Measurements from ENCODE around the gene NPPC.
"Not testable (repeated sequence)": the region's sequence is repeated elsewhere in the genome, so short reads cannot be mapped to it uniquely, and the experiment has no call there.

Gene NPPC

DNA sequence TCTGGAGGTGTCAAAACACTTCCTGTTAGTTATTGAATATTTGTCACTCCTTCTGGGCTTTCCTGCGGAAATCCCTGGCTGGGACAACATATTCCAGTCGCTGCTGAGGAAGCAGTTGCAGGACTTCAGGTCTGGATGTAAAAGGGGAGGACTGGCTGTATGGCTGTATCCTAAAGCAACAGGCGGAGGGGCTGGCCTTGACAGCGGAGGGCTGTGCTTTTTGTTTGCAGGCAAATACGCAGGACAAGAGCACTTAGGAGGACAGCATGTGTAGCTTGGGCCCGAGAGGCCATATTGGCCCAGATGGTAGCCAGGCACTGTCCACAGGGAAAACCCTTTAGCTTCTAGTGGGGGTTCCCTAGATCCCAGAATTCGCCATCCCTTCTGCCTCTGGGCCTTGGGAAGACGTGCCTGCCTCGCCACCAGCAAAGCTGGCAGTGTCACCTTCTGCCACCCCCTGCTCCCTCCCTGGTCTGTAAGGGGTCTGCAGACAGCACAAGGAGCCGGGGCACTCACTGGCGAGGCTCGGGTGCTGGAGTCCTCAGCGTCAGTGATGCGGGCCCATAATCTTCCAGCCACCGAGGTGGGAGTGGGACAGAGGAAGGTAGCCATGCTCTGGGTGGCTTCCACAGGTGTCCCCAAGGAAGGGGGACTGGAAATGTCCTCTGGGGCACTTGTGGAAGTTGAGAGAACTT, 6.7 kb downstream of the NPPC start:
- no peak for DNase-seq

DNA sequence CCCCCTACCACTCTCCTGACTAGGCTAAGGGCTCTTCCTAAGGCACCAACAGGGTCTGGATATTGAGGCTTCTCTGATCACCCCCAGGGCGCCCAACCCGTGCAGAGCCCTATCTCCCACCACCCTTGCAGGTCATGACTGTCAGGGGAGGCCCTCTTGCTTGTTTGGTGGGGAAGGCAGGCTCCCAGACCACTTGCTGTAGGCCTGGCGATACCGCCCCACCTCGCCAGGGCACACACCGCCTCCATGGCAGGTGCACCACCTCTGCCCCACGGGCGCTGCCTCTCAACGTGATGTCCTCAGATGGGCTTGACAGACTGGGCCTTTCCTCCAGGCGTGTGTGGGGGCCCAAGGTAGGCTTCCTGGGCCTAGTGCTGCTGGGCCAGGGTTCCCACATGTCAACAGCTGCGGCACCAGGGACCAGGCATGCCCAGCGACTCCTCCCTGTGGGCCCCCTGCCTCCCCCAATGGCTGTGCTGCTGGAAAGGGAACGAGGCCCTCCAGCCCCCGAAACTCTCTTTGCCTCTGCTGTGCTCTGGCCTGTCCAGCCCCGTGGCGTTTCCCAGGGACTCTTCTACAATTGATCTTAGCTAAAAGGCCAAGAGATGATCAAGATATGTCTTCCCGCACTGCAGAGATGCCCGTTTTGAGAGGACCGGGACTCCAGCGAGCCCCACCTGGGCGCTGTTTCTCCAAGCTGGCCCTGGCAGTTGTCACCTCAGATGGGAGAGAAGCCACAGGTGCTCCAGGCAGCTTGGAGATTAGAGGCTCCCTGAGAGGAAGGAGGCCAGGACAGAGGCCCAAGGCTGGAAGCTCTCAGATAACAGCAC, 7.5 kb downstream of the NPPC start:
- no peak for DNase-seq

DNA sequence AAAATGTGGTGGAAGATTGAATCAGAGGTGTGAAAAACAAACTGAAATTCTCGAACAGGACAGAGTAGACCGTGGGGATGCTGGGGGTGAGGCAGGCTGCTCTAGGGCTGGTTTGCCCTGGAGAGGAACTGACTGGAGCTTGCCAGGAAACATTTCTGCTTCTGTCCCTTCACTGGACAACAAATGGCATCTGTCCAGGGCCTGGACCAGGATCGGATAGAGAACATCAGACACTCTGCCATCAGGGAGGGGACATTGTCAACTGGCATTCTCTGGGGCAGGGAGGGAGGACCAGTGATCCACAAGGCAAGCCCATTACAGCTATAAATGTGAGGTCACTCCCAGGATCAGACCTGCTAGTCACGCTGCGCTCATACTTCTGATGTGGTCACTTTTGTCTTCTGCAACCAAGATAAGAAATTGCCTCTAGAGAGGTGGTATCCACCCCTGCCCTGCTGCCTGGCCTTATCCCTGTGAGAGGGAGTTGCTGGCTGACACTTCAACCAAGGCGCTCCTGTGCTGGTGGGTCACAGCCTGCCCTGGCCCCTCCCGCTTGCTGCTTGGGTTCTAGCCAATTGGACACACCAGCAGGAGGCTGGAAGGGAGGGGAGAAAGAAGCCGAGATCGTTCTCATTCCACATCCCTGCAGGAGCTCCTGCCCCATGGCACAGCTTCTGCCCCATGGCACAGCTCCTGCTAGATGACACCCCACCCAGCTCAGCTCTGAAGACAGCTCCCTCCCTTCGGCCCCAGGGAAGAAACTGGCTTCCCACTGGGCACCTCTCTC, 8.7 kb downstream of the NPPC start:
- DNase-seq = no peak

DNA sequence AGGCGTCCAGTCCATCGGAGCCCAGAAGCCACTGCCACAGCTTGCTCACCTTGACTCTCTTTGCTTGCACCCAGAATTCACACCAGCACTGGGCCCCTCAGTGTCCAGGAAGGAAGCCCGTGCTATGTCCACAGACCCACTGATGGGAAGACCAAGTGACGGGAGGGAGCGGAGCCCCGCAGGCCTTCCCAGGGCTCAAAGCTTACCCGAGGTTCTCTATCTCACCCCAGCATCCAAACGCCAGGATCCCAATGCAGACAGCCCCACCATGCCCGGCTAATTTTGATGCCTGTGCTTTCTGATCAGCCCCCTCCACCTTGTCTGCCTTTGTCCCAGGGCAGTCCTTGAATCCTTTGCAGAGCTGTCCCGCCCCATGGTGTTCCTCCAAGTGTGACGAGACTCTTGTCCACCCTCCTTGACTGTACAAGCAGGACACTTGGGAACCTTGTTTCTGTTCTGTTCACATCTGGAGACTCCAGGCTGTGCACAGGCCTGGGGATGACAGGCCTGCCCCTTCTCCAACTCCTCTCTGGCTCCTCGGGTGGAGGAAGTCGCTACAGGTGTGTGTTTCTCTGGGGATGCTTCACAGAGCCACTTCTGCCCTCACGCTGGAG, 12.0 kb downstream of the NPPC start:
- no peak for DNase-seq

DNA sequence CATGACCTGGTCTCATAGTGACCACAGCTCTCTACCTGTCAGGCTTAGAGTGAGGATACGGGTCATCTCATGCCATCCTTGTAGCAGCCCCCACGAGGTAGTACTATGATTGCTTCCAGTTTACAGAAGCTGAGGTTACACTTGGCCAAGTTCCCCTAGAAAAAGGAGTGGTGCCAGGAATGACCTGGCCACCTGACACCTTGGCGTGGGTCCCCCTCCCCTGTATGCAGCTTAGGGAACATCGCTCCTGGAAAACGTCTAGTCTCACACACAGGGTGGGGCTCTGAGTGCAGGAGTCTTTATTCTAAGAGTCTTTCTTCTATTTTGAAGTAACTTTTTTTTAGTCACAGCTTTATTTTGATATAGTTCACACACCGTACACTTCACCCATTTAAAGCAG, 14.8 kb downstream of the NPPC start:
- DNase-seq = no peak

DNA sequence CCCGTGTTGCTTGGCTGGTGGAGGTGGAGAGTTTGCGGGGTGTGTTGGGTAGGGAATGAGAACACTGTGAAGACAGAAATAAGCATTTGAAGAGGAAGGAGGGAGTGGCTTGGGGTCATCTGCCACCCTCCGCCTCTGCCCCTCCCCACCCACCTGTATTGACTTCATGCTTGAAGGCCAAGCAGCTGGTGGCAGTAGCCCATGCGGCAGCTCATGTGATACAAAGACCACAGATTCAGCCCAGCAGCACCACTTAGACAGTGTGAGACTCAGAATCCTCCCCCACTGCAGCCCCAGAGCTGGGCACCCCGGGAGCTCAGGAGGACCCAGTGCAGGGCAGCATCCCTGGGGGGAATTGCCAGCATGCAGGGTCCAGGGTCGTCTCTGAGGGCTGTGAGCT, 15.4 kb downstream of the NPPC start:
- DNase-seq = no peak

DNA sequence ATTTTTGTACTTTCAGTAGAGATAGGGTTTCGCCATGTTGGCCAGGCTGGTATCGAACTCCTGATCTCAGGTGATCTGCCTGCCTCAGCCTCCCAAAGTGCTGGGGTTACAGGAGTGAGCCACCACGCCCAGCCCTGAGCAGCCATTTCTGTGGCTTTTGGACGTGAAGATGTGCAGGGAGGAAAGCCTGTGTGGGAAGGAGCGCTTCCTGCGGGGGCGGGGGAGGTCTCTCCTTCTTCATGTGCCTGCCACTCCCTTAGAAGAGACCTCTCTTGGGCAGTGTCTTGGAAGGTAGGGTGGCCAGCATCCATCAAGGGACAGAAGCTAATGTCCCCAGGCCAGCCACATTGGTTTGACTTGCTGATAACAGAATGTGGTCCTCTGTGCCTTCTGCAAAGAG, 16.0 kb downstream of the NPPC start:
- DNase-seq = not testable (repeated sequence)

DNA sequence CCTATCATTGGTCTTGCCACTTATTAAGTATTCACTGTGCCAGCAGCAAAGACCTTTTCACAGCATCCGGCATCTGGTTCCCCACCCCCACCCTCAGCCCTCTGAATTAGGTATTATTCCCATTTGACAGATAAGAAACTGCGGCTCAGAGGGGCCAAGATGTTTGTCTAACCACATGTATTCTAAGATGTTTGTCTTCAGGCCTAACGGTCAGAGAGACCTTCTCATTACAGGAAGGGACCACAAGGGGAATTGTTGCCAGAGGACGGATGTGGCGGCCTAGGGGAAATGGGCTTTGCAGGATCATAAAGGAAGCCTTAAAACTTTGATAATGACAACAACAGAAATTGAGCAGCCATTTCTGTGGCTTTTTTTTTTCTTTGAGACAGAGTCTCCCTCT, 16.6 kb downstream of the NPPC start:
- DNase-seq = no peak

DNA sequence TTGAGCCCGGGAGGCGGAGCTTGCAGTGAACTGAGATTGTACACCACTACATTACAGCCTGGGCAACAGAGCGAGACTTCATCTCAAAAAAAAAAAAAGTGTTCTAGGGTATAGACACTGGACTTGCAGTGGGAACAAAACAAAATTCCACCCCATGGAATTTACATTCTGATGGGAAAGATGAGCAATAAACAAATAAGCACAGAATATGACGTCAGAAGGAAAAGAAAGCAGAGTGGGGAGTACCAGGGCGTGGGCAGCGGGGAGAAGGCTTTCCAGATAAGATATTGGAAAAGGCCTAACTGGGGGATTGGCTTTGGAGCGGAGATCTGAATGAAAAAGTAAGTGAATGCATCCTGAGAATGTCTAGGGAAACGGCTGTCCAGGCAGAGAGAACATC, 17.6 kb downstream of the NPPC start:
- DNase-seq = no peak

DNA sequence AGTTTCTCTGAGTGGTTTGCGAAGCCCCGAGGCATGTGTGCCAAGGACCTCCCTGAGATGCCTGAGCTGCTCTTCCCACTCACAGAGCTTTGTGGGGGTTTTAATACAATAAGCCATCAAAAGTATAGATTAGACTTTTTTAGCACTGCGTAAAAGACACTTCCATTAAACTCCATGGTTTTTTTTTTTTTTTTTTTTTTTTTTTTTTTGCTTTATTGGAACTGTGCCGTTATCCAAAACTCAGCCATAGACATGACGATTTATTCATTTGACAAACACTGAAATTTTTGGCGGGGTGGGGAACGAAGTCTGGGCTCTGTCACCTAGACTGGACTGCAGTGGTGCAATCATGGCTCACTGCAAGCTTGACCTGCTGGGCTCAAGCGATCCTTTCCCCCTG, 18.4 kb downstream of the NPPC start:
- DNase-seq = no peak

DNA sequence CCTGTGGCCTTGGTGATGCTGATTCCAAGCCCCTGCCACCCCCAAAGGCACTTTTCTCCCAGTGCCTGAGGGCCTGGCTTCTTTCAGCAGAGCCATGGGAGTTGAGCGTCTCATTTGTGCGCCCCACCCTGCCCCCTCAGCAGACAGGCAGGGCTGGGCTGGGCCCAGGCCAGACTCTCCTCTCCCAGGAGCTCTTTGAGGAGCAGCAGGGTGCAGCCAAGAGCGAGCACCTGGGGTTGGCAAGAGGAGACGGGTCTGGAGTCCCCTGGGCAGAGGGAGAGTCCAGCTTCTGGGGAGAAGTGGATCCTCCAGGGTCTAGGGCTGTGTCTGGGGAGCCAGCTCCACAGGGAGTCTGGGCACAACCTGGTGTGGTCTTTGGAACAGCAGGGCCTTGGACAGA, 21.2 kb downstream of the NPPC start:
- DNase-seq = no peak

DNA sequence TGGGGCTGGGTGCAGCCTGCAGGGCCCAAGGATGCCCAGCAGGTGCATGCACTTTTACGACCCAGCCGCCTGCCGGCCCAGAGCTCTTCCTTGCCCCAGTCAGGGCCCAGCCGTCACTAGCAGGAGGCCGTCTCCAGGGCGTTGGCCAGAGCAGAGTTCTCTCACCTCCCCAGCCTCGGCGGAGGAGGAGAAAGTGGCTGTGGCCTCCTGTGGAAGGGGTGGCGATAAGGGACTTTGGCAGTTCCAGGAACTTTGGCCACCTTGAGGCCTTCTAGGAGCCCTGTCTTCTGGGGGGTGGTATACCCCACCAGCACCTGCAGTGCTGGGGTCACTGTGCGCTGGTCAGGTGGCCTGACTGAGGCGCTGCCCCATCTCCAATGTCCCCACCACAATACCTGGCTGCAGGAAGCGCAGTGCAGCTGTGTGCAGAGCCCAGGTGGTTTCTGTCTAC, 22.0 kb downstream of the NPPC start:
- no peak for DNase-seq

DNA sequence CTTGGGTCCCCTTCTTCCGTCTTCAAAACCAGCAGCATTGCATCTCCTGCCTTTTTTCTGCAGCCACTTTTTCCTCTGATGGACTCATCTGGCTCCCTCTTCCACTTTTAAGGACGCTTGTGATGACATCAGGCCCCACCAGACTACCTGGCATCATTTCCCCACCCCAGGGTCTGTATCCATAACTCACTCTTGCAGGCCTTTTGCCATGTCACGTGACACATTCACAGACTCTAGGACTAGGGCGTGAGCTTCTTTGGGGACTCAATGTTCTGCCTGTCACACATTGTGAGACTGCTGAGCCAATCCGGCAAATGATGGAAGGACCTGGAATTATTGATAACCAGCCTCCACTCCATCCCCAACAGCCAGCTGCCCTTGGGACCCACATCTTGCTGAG, 23.6 kb downstream of the NPPC start:
- DNase-seq = no peak

DNA sequence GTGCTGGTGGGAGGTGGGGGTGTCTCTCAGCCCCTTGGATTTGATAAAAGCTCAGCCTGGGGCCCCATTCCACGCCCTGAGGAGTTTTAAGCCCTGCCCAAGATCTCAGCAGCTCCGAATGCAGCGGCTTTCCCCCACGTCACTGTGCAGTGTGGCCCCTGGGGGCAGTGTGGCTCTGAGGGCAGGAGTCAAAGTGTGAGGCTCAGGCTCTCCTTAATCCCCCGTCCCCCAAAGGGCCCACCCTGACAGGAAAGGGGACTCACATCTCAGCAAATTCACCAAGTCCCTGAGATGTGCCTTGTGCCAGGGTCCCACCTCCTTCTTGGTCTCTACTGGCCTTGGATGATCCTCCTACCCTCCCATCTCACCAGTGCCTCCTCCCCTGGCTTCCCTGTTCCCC, 25.2 kb downstream of the NPPC start:
- DNase-seq = no peak

DNA sequence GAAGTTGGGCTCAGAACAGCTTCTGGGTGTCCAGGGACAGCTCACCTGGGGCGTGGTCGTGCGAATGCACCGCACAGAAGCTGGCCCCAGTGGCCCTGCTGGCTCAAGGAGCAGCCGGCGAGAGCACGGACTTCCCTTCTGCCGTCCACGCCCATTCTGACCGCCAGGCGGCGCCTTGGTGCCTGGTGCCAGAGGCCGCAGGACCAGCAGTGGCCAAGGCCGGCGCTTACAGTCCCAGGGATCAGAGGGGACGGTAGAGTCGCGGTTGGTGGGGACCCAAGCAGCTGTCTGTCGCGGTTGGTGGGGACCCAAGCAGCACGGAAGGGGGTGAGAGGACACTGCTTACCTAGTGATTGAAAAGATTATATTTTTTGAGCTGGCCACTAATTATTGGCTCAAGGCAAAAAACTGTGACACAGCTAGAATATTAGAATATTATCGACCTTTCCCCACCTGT, 25.7 kb downstream of the NPPC start:
- DNase-seq = no peak

DNA sequence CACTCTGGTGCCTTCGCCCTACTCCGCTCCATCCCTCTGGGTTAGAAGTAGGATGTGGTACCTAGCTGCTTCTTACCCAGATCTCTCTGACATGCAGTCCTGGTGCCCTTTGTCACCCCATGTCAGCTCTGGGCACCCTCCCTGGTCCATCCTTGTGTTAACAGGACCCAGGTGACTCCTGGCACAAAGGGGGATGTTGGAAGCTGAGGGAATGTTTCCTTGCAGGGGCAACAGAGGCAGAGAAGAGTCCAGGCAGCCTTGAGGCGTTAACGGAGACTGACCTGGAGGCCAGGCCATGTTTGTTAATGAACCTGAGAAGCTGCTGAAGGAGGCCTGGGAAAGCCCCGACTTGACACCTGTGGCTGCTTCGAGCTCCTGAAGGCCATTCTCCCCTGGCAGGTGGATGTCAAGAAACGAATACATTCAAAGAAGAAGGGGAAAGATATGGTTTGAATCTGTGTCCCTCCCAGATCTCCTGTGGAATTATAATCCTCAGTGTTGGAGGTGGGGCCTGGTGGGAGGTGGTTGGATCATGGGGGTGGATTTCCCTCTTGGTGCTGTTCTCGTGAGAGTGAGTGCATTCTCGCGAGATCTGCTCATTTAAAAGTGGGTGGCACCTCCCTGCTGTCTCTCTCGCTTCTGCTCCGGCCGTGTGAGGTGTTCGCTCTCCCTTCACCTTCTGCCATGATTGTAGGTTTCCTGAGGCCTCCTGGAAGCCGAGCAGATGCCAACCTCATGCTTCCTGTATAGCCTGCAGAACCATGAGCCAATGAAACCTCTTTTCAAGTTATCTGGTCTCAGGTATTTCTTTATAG, 31.4 kb downstream of the NPPC start:
- no peak for DNase-seq

DNA sequence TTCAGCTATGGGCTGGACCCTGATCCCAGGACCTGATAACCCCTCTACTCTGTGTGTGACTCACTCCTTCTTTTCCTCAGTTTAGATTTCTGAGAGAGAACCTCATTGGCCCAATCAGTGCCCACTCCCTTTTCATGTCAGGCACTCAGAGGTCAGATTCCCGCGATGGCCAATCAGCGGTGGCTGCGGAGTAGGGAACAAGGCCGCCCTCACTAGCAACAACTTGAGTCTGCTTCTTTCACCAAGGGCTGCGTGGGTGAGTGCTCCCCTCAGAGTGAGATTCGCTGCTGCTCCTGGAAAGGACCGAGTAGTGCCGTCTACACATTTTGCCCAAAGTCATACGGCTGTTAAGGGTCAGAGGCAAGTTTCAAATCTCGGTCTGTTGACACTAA, 34.7 kb downstream of the NPPC start:
- no peak for DNase-seq

DNA sequence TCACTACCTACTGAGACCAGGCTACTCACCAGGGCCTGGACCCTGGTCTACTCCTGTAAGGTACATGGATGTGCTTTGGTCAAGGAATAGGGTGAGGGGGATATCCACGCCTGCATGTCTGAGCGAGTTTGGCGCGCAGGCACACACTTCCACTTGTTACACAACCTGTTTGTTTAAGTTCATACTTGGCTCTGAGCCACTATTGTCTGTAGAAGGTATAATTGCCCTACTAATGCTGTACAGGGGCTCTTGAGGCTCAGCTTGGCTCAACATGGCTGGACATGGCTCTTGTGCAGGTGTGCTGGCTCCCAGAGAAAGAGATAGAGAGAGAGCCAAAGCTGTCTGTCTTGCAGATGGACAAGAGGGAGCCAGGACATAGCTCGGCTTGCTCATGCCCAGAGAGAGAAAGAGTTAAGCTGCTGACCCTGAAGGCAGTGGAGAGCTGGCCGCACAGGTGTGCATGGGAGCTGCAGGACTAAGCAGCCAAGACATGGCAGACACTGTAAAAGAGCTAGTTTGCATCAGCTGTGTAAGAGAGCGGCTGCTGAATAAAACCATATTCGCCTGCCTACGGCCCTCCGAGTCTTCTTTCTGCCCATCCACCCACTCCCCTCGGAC, 35.2 kb downstream of the NPPC start:
- no peak for DNase-seq

DNA sequence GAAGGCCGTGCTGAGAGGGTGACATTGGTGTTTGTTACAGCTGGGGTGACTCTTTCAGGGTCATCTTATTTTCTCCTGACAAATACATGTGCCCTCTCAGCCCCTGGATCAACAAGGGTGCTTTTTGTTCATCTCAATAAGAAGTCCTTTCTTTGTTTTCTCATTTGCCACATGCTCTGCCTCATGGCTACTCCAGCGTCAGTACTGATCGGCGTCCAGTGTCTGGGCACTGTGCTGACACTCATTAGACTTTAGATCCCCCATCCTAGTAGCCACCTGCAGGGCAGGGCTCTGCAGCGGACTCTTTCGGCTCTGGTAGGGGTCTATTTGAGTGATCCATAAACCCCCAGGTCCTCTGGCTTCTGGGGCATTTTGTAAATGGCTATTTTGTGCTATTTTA, 38.4 kb downstream of the NPPC start:
- DNase-seq = no peak

DNA sequence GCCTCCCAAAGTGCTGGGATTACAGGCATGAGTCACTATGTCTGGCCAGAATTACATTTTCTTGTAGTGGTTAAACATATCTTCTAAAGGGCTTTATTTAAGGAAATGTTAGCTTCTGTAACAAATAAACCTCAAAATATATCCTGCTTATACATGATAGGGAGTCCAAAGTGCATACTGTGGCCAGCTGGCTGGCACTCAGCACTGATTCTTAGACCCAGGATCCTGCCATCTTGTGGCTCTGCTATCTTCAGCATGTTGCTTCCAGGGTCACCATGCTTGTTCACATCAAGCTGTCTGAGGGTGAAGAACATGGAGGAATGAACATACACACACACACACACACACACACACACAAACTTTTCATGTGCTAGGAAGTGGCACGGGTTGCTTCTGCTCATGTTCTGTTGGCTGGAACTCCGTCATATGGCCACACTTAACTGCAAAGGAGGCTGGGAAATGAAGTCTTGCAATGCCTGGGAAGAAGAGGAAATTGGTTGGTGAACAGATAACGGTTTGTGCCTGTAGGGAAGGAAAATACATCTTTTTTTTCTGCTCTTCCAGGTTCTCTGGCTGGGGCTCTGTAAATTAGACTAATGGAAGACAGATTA, 40.0 kb downstream of the NPPC start:
- no peak for DNase-seq

DNA sequence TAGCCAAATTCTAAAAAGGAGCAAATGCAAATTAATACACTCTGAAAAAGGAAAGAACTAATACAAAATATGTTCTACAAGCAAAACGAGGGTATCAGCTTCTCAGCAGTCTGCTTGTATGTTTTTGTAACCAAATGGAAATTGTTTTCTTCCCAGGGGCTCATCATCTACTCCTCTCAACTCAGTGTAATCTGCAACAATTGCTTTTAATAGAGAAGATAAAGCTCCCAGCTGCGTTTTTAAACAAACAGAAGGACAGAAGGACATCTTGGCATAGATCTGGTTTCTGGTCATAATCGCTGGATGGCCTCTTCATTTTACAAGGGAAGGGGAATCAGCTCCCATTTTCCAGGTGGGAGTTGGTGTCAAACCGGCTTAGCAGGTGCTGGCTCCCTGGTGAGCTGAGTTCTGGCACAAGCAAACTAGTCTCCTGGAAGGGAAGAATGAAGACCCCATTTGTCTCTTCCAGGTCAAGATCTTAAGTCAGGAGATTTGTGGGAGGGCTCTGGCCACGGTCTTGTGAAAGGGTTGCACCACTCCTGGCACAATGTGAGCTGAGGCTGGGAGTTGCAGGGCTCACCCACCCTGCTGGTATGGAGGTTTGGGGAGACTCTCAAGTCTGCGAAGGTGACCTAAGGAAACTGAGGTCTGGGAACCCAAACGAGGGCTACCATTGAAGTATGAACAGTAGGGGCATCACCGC, 41.6 kb downstream of the NPPC start:
- DNase-seq = no peak

All from NCI-H1694 treated with DMSO at 0.1 percent for 48 hours (cell line).